Measurements from ENCODE around the gene NXPH1. TPM values are rescaled to one million over a fixed set of nuclear protein-coding genes. Genes with fewer than 3 reads are reported as not detected.
"Not testable (repeated sequence)": the region's sequence is repeated elsewhere in the genome, so short reads cannot be mapped to it uniquely, and the experiment has no call there.

Gene NXPH1
- total RNA-seq, 1 donor from 2014 or later = 0.29 TPM

DNA sequence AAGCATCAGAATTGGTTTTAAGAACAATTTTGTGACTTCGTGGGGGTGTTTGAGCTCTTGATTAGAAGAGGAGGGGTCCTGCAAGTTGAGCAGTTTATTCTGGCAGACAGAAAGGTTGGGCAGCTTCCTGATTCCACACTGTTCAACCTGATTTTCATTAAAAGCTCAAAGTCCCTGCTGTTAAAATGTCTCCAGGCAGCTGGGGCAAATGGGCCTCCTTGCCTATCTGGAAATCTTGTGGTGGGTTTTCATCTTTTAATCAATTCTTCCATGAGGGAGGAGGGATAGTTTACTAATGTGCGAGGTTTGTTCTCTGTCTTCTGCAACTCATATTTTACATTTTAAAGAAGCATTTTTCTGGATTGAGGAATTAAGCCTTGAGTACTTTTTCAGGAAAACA is 276.7 kb downstream of the NXPH1 start:
- H3K27me3 Mint-ChIP-seq = no peaks in the 10 kb centered on the region
- DNase-seq (ENCODE audit: extremely low spot score, unreplicated experiment) = no peak
- H3K9me3 Mint-ChIP-seq = no peaks in the 10 kb centered on the region
- peak overlapping the region; percentile 49 for H3K4me3 Mint-ChIP-seq
- peaks cover 9% of the 10 kb centered on the region for H3K4me1 Mint-ChIP-seq (ENCODE audit: unreplicated experiment)
- peak overlapping the region; percentile 66 for H3K27ac Mint-ChIP-seq
- TF ChIP-seq, protein P1, sequence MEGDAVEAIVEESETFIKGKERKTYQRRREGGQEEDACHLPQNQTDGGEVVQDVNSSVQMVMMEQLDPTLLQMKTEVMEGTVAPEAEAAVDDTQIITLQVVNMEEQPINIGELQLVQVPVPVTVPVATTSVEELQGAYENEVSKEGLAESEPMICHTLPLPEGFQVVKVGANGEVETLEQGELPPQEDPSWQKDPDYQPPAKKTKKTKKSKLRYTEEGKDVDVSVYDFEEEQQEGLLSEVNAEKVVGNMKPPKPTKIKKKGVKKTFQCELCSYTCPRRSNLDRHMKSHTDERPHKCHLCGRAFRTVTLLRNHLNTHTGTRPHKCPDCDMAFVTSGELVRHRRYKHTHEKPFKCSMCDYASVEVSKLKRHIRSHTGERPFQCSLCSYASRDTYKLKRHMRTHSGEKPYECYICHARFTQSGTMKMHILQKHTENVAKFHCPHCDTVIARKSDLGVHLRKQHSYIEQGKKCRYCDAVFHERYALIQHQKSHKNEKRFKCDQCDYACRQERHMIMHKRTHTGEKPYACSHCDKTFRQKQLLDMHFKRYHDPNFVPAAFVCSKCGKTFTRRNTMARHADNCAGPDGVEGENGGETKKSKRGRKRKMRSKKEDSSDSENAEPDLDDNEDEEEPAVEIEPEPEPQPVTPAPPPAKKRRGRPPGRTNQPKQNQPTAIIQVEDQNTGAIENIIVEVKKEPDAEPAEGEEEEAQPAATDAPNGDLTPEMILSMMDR (conservative IDR thresholded peaks at IDR 0.05) = no peak
- peaks cover 3% of the 10 kb centered on the region for H3K36me3 Mint-ChIP-seq

DNA sequence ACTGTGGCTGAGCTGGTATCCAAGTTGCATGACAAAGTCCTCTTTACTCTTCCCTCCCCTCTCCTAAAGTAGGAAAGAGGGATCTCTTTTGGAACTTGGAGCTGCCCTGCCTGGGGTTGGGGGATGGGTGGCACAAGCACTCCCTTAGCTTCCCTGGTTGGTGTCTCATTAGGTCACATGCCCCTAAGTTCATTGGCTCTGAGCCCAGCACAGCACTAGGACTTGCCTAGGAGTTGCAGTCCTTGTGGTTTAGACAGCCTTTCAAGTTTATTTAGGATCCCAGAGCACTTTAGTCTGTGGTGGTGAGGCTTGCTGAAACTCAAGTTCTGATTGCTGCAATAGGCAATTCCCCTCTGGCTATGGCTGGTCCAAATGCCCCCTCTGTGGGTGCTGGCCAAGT is 281.4 kb downstream of the NXPH1 start:
- peaks cover 6% of the 10 kb centered on the region for H3K4me1 Mint-ChIP-seq (ENCODE audit: unreplicated experiment)
- no peak overlapping the region for H3K4me3 Mint-ChIP-seq
- peaks cover 4% of the 10 kb centered on the region for H3K27me3 Mint-ChIP-seq
- H3K27ac Mint-ChIP-seq = no peak overlapping the region
- no peak for DNase-seq (ENCODE audit: extremely low spot score, unreplicated experiment)
- H3K9me3 Mint-ChIP-seq = no peaks in the 10 kb centered on the region
- H3K36me3 Mint-ChIP-seq = peaks cover 3% of the 10 kb centered on the region
- TF ChIP-seq, protein P1 (conservative IDR thresholded peaks at IDR 0.05) = no peak

DNA sequence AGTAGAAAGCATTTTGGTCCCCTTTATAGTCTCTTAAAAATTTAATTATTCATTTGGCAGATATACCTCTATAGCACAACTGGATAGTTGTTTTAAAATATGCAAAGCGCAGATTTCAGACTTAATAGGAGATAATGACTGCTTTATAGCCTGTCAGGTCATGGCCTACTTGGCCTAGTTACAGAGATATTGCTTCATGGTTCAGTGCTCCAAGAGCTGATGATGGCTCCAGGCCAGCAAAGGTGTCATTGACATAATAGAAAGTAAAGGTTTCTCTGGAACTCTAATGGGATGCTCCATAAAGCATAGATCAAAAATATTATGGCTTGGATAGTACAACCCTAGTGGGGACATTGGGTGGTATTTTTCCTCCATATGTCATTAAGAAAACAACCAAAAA is 285.7 kb downstream of the NXPH1 start:
- Mint-ChIP-seq H3K27ac (no peak overlapping the region), H3K27me3 (peaks cover 11% of the 10 kb centered on the region), H3K4me1 (ENCODE audit: unreplicated experiment) (no peaks in the 10 kb centered on the region), H3K4me3 (no peak overlapping the region), H3K36me3 (no peaks in the 10 kb centered on the region), H3K9me3 (no peaks in the 10 kb centered on the region)
- no peak for DNase-seq (ENCODE audit: extremely low spot score, unreplicated experiment)
- TF ChIP-seq, protein P1 (conservative IDR thresholded peaks at IDR 0.05) = no peak

DNA sequence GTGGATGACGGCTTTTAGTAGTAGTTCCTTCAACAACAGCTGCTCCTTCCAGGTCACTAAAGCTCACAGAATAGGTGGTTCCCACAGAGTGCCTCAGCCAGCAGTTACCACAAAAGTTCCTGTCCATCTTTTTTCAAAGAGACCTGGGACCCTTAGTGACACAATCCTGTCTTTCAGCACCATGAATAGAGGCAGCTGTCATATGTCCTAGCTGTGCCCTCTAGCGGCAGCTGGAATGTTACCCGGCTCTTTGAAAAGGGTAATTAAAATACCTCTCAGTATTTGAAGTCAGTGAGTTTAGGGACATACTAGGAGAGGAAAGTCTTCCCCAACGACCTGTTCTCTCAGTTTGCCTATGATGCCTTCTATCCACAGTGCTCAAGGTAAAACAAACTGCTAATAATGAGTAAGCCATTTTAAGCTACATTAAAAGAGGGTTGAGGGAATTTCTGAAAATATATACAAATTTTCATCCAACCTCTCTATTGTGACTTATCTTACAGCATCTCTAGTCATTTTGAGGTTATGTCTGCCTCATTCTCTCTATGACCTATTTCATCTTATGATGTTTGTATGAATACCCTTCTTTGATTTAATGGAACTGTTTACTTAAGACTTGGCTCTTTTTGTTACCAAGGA is 290.8 kb downstream of the NXPH1 start:
- H3K27me3 Mint-ChIP-seq = peaks cover 7% of the 10 kb centered on the region
- no peak overlapping the region for H3K27ac Mint-ChIP-seq
- no peaks in the 10 kb centered on the region for H3K4me1 Mint-ChIP-seq (ENCODE audit: unreplicated experiment)
- no peaks in the 10 kb centered on the region for H3K9me3 Mint-ChIP-seq
- TF ChIP-seq, protein P1 (conservative IDR thresholded peaks at IDR 0.05) = peak; percentile 83
- DNase-seq (ENCODE audit: extremely low spot score, unreplicated experiment) = no peak
- H3K4me3 Mint-ChIP-seq = no peak overlapping the region
- no peaks in the 10 kb centered on the region for H3K36me3 Mint-ChIP-seq

DNA sequence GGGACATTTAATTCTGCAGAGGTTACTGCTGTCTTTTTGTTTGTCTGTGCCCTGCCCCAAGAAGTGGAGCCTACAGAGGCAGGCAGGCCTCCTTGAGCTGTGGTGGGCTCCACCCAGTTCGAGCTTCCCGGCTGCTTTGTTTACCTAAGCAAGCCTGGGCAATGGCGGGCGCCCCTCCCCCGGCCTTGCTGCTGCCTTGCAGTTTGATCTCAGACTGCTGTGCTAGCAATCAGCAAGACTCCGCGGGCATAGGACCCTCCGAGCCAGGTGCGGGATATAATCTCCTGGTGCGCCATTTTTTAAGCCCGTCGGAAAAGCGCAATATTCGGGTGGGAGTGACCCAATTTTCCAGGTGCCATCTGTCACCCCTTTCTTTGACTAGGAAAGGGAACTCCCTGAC is 298.3 kb downstream of the NXPH1 start:
- DNase-seq (ENCODE audit: extremely low spot score, unreplicated experiment); H3K4me3 Mint-ChIP-seq; H3K4me1 Mint-ChIP-seq (ENCODE audit: unreplicated experiment): not testable (repeated sequence)

DNA sequence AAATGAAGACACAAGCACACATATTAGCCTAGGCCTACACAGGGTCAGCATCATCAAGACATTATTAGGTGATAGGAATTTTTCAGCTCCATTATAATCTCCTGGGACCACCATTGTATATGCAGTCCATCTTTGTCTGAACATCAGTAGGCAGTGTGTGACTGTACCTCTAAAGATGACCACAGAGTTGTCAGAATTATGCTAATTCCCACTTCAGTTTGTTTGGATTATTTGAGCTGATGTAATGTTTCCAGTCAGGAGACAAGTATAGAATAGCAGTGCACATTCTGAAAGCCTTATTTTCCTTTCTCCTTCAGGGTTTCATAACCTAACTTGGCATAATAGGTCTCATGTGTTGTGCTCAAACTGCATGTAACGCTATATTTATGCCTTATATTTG is 306.4 kb downstream of the NXPH1 start:
- Mint-ChIP-seq H3K4me1 (ENCODE audit: unreplicated experiment) (no peaks in the 10 kb centered on the region), H3K27ac (no peak overlapping the region), H3K27me3 (peaks cover 8% of the 10 kb centered on the region), H3K36me3 (no peaks in the 10 kb centered on the region), H3K4me3 (no peak overlapping the region), H3K9me3 (no peaks in the 10 kb centered on the region)
- no peak for DNase-seq (ENCODE audit: extremely low spot score, unreplicated experiment)
- TF ChIP-seq, protein P1 (conservative IDR thresholded peaks at IDR 0.05) = no peak

More for the DNA sequence above, 298.3 kb downstream of the NXPH1 start:
- not testable (repeated sequence) for H3K27me3 Mint-ChIP-seq, H3K9me3 Mint-ChIP-seq, H3K27ac Mint-ChIP-seq, H3K36me3 Mint-ChIP-seq
